ENCODE results near the gene POT1.

DNA sequence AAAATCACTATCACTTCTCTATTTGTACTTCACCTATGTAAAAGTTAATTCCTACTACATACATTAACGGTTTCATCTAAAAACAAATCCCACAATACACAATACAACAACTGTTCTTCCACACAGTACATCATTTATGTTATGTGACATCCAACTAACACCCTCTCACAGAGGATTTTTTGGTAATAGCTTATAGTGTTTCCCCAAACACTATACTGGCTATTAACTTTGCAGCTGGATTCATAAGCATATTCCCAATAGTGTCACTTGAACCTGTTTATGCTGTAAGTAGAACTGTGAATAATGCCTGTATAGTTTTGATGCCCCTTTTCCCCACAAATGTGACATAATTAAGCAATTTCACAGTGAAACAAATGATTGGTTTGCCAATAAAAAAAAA is 49.9 kb downstream of the POT1 start:
- TF ChIP-seq, protein P1, sequence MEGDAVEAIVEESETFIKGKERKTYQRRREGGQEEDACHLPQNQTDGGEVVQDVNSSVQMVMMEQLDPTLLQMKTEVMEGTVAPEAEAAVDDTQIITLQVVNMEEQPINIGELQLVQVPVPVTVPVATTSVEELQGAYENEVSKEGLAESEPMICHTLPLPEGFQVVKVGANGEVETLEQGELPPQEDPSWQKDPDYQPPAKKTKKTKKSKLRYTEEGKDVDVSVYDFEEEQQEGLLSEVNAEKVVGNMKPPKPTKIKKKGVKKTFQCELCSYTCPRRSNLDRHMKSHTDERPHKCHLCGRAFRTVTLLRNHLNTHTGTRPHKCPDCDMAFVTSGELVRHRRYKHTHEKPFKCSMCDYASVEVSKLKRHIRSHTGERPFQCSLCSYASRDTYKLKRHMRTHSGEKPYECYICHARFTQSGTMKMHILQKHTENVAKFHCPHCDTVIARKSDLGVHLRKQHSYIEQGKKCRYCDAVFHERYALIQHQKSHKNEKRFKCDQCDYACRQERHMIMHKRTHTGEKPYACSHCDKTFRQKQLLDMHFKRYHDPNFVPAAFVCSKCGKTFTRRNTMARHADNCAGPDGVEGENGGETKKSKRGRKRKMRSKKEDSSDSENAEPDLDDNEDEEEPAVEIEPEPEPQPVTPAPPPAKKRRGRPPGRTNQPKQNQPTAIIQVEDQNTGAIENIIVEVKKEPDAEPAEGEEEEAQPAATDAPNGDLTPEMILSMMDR (conservative IDR thresholded peaks at IDR 0.05; ENCODE audit: low read depth, low read length) = no peak
- no peak for TF ChIP-seq EZH2 (IDR thresholded peaks at IDR 0.05; ENCODE audit: low read length, unreplicated experiment)
